ENCODE results near the gene PGAP6. TPM values are rescaled to one million over a fixed set of nuclear protein-coding genes. Genes with fewer than 3 reads are reported as not detected.
A peak's percentile ranks its signal among the peaks of the same experiment; 100 is the strongest.

The PGAP6 gene
- total and polyA plus RNA-seq, 2 of the 8 experiments (the other 6 are each of a cell fraction or from before 2014, with no cell fraction given) = 86.8 to 364 TPM

DNA sequence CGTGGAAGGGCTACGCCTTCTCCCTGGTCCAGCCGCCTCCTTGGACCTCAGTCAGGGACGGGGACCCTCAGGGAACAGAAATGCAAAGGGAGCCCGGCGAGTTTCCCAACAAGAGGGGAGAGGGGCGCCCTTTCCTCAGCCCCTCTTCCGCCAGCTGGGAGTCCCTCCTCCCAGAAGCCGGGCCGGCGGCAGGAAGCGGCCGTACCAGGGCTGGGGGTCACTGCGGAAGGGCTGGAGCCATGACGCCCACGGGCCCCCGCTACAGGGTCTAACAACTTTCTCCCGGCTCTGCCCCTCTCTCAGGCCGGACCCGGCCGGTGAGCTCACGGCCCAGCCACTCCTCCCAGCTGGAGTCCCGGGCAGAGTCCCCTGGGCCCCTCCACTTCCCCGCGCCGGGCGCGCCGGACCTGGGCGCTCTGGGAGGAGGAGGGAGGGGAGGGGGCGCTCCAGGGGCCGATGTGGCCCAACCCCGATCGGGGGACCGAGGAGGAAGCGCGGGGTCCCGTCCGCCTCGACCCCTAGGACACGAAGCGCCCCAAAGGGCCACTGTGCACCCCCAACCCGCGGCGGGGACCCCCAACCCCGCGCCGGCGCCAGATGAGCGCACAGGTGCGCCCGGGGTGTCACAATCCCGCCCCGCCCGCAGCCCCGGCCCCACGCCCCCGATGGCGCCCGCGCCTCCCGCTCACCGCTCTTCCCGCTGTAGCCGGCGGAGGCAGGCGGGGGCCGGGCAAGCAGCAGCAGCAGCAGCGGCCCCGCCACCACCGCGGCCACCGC lies 578 bp downstream of the PGAP6 start (continued):
- 0 out of 2 replicates have a peak, but pooled peaks have one; percentile 65 for TF ChIP-seq RBBP5 (IDR thresholded peaks at IDR 0.05; ENCODE audit: borderline replicate concordance, low read depth, low read length)

All from H1 (cell line).